KMS-11 (cell line): ENCODE measurements around the gene FBN1.

ENCODE experiments used
- H2AFZ ChIP-seq: fragments of 200-600 bp; sonication (generic); 2 replicates; pipeline ENCODE4 v1.6.1; 2016; ENCODE audit warnings: antibody characterized with exemption, mixed run types, low read depth
- H3K27ac ChIP-seq: fragments of 200-600 bp; sonication (generic); 2 replicates; pipeline ENCODE4 v1.6.1; 2016; ENCODE audit warnings: mild to moderate bottlenecking, mixed run types
- H3K27me3 ChIP-seq: fragments of 200-600 bp; sonication (generic); 2 replicates; pipeline ENCODE4 v1.6.1; 2017; ENCODE audit warnings: mild to moderate bottlenecking, low read depth, mixed run types, moderate library complexity; ENCODE audit not compliant: insufficient read depth
- H3K36me3 ChIP-seq: fragments of 200-600 bp; sonication (generic); 2 replicates; pipeline ENCODE4 v1.6.1; 2017; ENCODE audit warnings: mild to moderate bottlenecking, mixed run types; ENCODE audit not compliant: insufficient read depth
- H3K4me1 ChIP-seq: fragments of 200-600 bp; sonication (generic); 2 replicates; pipeline ENCODE4 v1.6.1; 2016; ENCODE audit warnings: mild to moderate bottlenecking, low read depth, mixed run types; ENCODE audit not compliant: poor library complexity, severe bottlenecking
- H3K4me2 ChIP-seq: fragments of 200-600 bp; sonication (generic); 2 replicates; pipeline ENCODE4 v1.7.0; 2016; ENCODE audit warnings: mild to moderate bottlenecking, mixed run types
- H3K4me3 ChIP-seq: fragments of 200-600 bp; sonication (generic); IDR thresholded peaks from 2 replicates; pipeline ENCODE4 v1.6.1; 2017; ENCODE audit warnings: low read depth, low read length, mixed read lengths; ENCODE audit not compliant: insufficient read depth
- H3K79me2 ChIP-seq: fragments of 200-600 bp; sonication (generic); 2 replicates; pipeline ENCODE4 v1.6.1; 2016; ENCODE audit warnings: low read depth, mixed run types; ENCODE audit not compliant: insufficient read depth
- H3K9ac ChIP-seq: fragments of 200-600 bp; sonication (generic); 2 replicates; pipeline ENCODE4 v1.6.1; 2016; ENCODE audit warnings: mild to moderate bottlenecking, mixed run types
- H4K20me1 ChIP-seq: fragments of 200-600 bp; sonication (generic); 2 replicates; pipeline ENCODE4 v1.6.1; 2016; ENCODE audit warnings: mild to moderate bottlenecking, mixed run types; ENCODE audit not compliant: insufficient read depth
- TF ChIP-seq, protein P1 (sequence below): fragments of 200-600 bp; sonication (generic); conservative IDR thresholded peaks from 2 replicates; pipeline ENCODE4 v1.6.1; 2017; ENCODE audit warnings: low read depth, mild to moderate bottlenecking, antibody characterized with exemption, low read length, moderate library complexity, mixed read lengths

Gene FBN1

DNA sequence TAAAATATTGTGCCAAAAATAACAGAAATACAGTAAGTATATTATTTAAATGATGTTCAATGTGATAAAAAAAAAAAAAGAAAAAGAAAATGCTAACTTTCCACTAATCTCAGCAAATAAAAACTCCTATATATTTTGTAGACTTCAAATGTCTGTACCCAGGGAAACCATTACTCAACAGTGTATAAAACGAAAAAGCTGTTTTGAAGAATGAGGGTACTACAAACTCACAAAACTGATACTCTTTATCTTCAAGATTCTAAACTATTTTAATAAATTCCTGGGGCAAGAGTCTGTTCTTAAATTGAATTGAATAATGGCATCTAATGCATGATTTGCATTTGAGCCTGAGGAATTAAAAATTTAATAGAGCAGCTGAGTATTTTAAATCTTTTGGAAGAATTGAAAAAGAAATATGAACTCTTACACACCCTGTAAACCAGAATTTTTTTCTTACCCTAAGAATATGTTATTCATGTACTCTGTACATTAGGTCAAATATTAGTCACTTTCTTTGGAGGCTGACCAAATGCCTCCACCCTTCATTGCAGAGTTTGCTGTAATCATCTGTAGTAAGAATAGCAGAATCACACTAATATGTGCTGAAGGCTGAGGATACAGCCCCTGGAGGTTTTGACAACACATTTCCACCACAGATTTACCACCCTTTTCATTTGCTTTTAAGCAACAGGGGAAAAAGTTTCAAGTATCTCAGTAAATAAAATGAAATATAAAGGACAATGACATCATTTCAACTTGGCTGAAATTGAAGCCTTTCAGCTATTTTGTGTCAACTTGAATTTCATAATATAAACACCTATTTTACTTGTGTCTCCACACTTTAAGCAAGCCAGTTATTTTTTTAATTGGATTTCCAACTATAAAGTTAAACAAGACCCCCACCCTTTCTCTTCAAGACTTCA lies 79.7 kb downstream of the FBN1 start:
- no peaks in the 10 kb centered on the region for H4K20me1 ChIP-seq
- no peak overlapping the region for H2AFZ ChIP-seq
- H3K4me2 ChIP-seq: no peak overlapping the region
- H3K4me3 ChIP-seq: no peak overlapping the region
- H3K9ac ChIP-seq: no peak overlapping the region
- no peaks in the 10 kb centered on the region for H3K36me3 ChIP-seq
- no peak overlapping the region for H3K27ac ChIP-seq
- TF ChIP-seq, protein P1, sequence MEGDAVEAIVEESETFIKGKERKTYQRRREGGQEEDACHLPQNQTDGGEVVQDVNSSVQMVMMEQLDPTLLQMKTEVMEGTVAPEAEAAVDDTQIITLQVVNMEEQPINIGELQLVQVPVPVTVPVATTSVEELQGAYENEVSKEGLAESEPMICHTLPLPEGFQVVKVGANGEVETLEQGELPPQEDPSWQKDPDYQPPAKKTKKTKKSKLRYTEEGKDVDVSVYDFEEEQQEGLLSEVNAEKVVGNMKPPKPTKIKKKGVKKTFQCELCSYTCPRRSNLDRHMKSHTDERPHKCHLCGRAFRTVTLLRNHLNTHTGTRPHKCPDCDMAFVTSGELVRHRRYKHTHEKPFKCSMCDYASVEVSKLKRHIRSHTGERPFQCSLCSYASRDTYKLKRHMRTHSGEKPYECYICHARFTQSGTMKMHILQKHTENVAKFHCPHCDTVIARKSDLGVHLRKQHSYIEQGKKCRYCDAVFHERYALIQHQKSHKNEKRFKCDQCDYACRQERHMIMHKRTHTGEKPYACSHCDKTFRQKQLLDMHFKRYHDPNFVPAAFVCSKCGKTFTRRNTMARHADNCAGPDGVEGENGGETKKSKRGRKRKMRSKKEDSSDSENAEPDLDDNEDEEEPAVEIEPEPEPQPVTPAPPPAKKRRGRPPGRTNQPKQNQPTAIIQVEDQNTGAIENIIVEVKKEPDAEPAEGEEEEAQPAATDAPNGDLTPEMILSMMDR: no peak
- peaks cover 25% of the 10 kb centered on the region for H3K4me1 ChIP-seq
- no peaks in the 10 kb centered on the region for H3K79me2 ChIP-seq
- H3K27me3 ChIP-seq: no peaks in the 10 kb centered on the region

DNA sequence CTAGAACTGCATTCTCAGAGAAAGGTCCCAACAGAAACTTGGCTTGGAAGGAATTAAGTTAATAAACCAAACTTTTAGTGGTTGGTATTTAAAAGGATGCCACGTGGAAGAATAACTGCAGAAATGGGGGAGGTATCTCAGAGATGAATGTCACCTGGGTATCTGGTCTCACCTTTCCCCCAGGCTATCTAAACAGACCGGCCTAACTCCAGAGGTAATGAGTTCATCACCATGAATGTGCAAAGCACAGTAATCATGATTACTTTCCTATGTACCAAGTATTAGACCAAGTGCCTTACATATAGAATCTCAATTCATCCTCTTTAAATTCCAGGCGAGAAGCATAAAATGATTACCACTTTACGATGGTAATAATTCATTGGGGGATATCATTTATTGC lies 80.8 kb downstream of the FBN1 start:
- TF ChIP-seq, protein P1: no peak
- Histone ChIP-seq H3K36me3 (no peaks in the 10 kb centered on the region), H4K20me1 (no peaks in the 10 kb centered on the region), H3K27me3 (no peaks in the 10 kb centered on the region), H3K9ac (no peak overlapping the region), H3K27ac (no peak overlapping the region), H3K4me2 (no peak overlapping the region), H2AFZ (no peak overlapping the region), H3K4me3 (no peak overlapping the region), H3K79me2 (no peaks in the 10 kb centered on the region), H3K4me1 (peaks cover 13% of the 10 kb centered on the region)

DNA sequence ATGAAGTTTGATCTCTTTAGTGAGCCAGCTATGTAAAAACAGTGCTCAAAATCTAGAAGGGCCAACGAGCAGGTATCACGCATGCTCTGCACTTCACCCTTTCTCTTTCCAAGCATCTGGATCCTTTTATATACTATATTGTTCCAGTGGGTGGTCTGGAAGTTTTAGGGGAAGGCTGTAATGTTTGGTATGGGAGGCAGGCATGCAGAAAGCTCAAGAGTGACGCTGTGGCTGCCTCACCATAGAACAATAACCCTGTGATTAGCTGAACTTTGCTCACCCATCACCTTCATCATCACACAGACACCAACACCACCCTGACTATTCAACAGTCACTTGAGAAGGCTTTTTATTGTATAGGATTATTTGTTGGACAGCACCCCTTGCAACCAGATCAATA lies 81.6 kb downstream of the FBN1 start:
- H3K4me3 ChIP-seq: no peak overlapping the region
- H3K27me3 ChIP-seq: no peaks in the 10 kb centered on the region
- no peak overlapping the region for H3K27ac ChIP-seq
- no peaks in the 10 kb centered on the region for H4K20me1 ChIP-seq
- no peaks in the 10 kb centered on the region for H3K36me3 ChIP-seq
- H2AFZ ChIP-seq: no peak overlapping the region
- TF ChIP-seq, protein P1: no peak
- no peaks in the 10 kb centered on the region for H3K79me2 ChIP-seq
- H3K4me2 ChIP-seq: no peak overlapping the region
- H3K4me1 ChIP-seq: peaks cover 6% of the 10 kb centered on the region
- H3K9ac ChIP-seq: no peak overlapping the region

DNA sequence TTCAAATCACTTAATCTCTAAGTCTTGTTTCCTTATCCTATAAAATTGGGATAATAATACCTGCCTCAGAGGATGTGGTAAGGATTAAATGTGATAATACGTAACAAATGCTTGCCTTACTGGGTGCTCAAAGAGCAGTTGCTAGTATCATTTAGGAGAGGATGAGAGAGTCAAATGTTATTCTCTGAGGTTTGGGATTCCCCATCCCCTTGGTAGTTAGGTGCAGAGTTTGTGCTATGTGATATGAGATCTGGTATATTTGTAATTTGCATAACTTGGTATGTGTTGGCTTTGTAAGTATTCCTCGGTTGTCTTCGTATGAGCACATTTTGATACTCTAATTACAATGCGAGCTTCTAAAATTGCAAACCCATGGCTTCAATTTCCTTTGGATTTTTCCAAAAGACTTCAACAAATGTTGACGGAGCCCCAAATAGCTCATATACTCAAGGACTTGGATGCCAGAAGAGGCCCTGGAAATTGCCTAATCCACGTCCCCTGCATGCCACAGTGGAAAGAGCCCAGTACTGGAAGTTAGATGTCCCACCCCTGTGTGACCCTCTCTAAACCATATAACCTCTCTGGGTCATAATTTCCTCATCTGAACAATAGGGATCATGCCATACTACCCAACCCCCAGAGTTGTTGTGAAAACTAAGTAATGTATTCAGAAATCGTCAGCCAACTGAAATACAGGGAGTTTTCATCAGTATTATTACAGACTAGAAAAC lies 85.0 kb downstream of the FBN1 start:
- Histone ChIP-seq H3K4me3 (no peak overlapping the region), H3K27me3 (no peaks in the 10 kb centered on the region), H2AFZ (no peak overlapping the region), H3K4me1 (no peaks in the 10 kb centered on the region), H3K79me2 (no peaks in the 10 kb centered on the region), H3K4me2 (no peak overlapping the region), H4K20me1 (no peaks in the 10 kb centered on the region), H3K9ac (no peak overlapping the region), H3K36me3 (no peaks in the 10 kb centered on the region), H3K27ac (no peak overlapping the region)
- TF ChIP-seq, protein P1: no peak
